Urinary bladder (tissue), 4 donors: ENCODE results near the gene ARRB2. TPM values are rescaled to one million over a fixed set of nuclear protein-coding genes. Genes with fewer than 3 reads are reported as not detected.

Source experiments
- DNase-seq: peaks from one replicate; pipeline ENCODE4 v3.0.0-alpha.2; 2015; ENCODE audit errors: extremely low spot score
- H3K27ac ChIP-seq: one replicate; pipeline ENCODE4 v1.5.1; 2013; ENCODE audit warnings: low read depth, mild to moderate bottlenecking, moderate library complexity
- H3K36me3 ChIP-seq: one replicate; pipeline ENCODE4 v1.6.1; 2013; ENCODE audit warnings: mild to moderate bottlenecking, moderate library complexity; ENCODE audit not compliant: insufficient read depth
- H3K4me1 ChIP-seq: one replicate; pipeline ENCODE4 v1.6.1; 2013; ENCODE audit warnings: mild to moderate bottlenecking, moderate library complexity; ENCODE audit not compliant: insufficient read depth
- H3K4me3 ChIP-seq: one replicate; pipeline ENCODE4 v1.5.1; 2013; ENCODE audit warnings: low read depth, low read length
- WGBS: extraction: QIAGEN DNeasy Blood & Tissue Kit; methylation state at CpG from one replicate; pipeline ENCODE4 v1.1.7; 2013; 5-methylcytosine and 5-hydroxymethylcytosine counted together
- polyA plus RNA-seq: library from polyadenylated mRNA; stranded (reverse); fragments of 200-250 nt; gene quantifications from one replicate; pipeline ENCODE4 v1.2.3, GENCODE V29; 2013
- total RNA-seq: library from RNA; depleted of rRNA; stranded (reverse); fragments of >200 nt; gene quantifications from one replicate; pipeline ENCODE4 v1.2.3, GENCODE V29; 2014
- donor health status: healthy with polysubstance abuse.
- donor health status: healthy.

Gene ARRB2
- total and polyA plus RNA-seq, 2 donors = 8.5 to 26.3 TPM

GRCh38 chr17:4722678-4723240 is 12.3 kb downstream of the ARRB2 start:
- Histone ChIP-seq H3K36me3 (no peaks in the 10 kb centered on the region), H3K27ac (no peak overlapping the region), H3K4me1 (no peaks in the 10 kb centered on the region), H3K4me3 (no peak overlapping the region)
- 88% methylated on average over 16 of the region's 16 CpGs for WGBS
- DNase-seq = no peak

- no peaks in the 10 kb centered on the region for H3K36me3 ChIP-seq
- no peak for DNase-seq
- H3K4me1 ChIP-seq = no peaks in the 10 kb centered on the region
- no peak overlapping the region for H3K27ac ChIP-seq
- H3K4me3 ChIP-seq = no peak overlapping the region
- 83% methylated on average over 5 of the region's 5 CpGs for WGBS
These were observed 14.2 kb downstream of the ARRB2 start for GRCh38 chr17:4724650-4725049.

GRCh38 chr17:4725646-4726310 is 15.3 kb downstream of the ARRB2 start:
- Histone ChIP-seq H3K4me1 (no peaks in the 10 kb centered on the region), H3K27ac (no peak overlapping the region), H3K4me3 (no peak overlapping the region), H3K36me3 (no peaks in the 10 kb centered on the region)
- DNase-seq = no peak
- WGBS = 79% methylated on average over 9 of the region's 9 CpGs

- no peaks in the 10 kb centered on the region for H3K4me1 ChIP-seq
- H3K4me3 ChIP-seq = no peak overlapping the region
- WGBS = 55% methylated on average over 3 of the region's 3 CpGs
- no peak overlapping the region for H3K27ac ChIP-seq
- DNase-seq = no peak
- no peaks in the 10 kb centered on the region for H3K36me3 ChIP-seq
These were observed 17.7 kb downstream of the ARRB2 start for GRCh38 chr17:4728124-4728523.

GRCh38 chr17:4733073-4733531 is 22.7 kb downstream of the ARRB2 start:
- no peaks in the 10 kb centered on the region for H3K4me1 ChIP-seq
- no peak for DNase-seq
- no peaks in the 10 kb centered on the region for H3K36me3 ChIP-seq
- 84% methylated on average over 6 of the region's 6 CpGs for WGBS
- H3K4me3 ChIP-seq = no peak overlapping the region
- H3K27ac ChIP-seq = no peak overlapping the region

GRCh38 chr17:4734857-4735475 is 24.5 kb downstream of the ARRB2 start:
- no peak overlapping the region for H3K27ac ChIP-seq
- DNase-seq = no peak
- H3K4me1 ChIP-seq = no peaks in the 10 kb centered on the region
- 88% methylated on average over 8 of the region's 8 CpGs for WGBS
- H3K4me3 ChIP-seq = no peak overlapping the region
- H3K36me3 ChIP-seq = no peaks in the 10 kb centered on the region

- H3K4me1 ChIP-seq = no peaks in the 10 kb centered on the region
- no peak overlapping the region for H3K27ac ChIP-seq
- H3K4me3 ChIP-seq = no peak overlapping the region
- WGBS = 68% methylated on average over 9 of the region's 9 CpGs
- DNase-seq = no peak
- H3K36me3 ChIP-seq = no peaks in the 10 kb centered on the region
These were observed 25.6 kb downstream of the ARRB2 start for GRCh38 chr17:4735876-4736651.

- no peaks in the 10 kb centered on the region for H3K36me3 ChIP-seq
- no peak for DNase-seq
- H3K4me3 ChIP-seq = peak overlapping the region; percentile 64
- WGBS = 16% methylated on average over 41 of the region's 41 CpGs
- H3K27ac ChIP-seq = no peak overlapping the region
- no peaks in the 10 kb centered on the region for H3K4me1 ChIP-seq
These were observed 28.0 kb downstream of the ARRB2 start for GRCh38 chr17:4738136-4739121.

GRCh38 chr17:4739122-4740024 is 28.9 kb downstream of the ARRB2 start, which contains the start of the genes CXCL16 and ZMYND15:
Gene CXCL16 (minus strand): TSS chr17:4739928. CDS start chr17:4739339, 589 bp downstream.
Gene ZMYND15 (plus strand): TSS chr17:4739833. CDS start chr17:4740549, 716 bp downstream.
- Histone ChIP-seq H3K4me1 (no peaks in the 10 kb centered on the region), H3K27ac (no peak within 1 kb of the TSS), H3K4me3 (peak within 1 kb of the TSS; percentile 64), H3K36me3 (no peaks in the 10 kb centered on the region)
- no peak for DNase-seq
- WGBS = under 1% methylated on average over 100 of the region's 100 CpGs

- Histone ChIP-seq H3K27ac (no peak overlapping the region), H3K4me3 (peak overlapping the region; percentile 64), H3K4me1 (no peaks in the 10 kb centered on the region), H3K36me3 (no peaks in the 10 kb centered on the region)
- no peak for DNase-seq
- 12% methylated on average over 13 of the region's 13 CpGs for WGBS
These were observed 29.6 kb downstream of the ARRB2 start for GRCh38 chr17:4740025-4740351.

GRCh38 chr17:4740584-4740983 is 30.2 kb downstream of the ARRB2 start:
- Histone ChIP-seq H3K4me3 (no peak overlapping the region), H3K4me1 (no peaks in the 10 kb centered on the region), H3K27ac (no peak overlapping the region), H3K36me3 (no peaks in the 10 kb centered on the region)
- 95% methylated on average over 8 of the region's 8 CpGs for WGBS
- DNase-seq = no peak

- no peaks in the 10 kb centered on the region for H3K36me3 ChIP-seq
- WGBS = 94% methylated on average over 8 of the region's 8 CpGs
- no peak overlapping the region for H3K4me3 ChIP-seq
- DNase-seq = no peak
- no peaks in the 10 kb centered on the region for H3K4me1 ChIP-seq
- no peak overlapping the region for H3K27ac ChIP-seq
These were observed 31.1 kb downstream of the ARRB2 start for GRCh38 chr17:4741544-4741943.
